Pancreas (tissue), 10 donors: ENCODE data around the gene PAM16. TPM values are rescaled to one million over a fixed set of nuclear protein-coding genes. Genes with fewer than 3 reads are reported as not detected.
A peak's percentile ranks its signal among the peaks of the same experiment; 100 is the strongest.

Source experiments
- ATAC-seq, 4 donors: fragments of 200-7000 bp; cut with Tn5 transposase; one replicate each; pipeline versions ENCODE4 v1.8.0 to v1.9.1; 2020; ENCODE audit warnings: mild to moderate bottlenecking in 4 of 4, moderate library complexity in 4 of 4
- DNase-seq, 6 donors: peaks; one replicate each; pipeline ENCODE4 v3.0.0-alpha.2; 2020
- FAIRE-seq: peaks from 2 replicates; lab custom pipeline; 2012; peaks lifted over from hg19 to GRCh38; lab: Jason Lieb, UNC
- H3K27ac ChIP-seq, 4 donors: fragments of 200-600 bp; sonication (generic); 1 replicate in 3 of 4; 2 replicates in 1 of 4; pipeline versions ENCODE4 v1.5.0 to v1.8.0; 2020
- H3K27me3 ChIP-seq, 4 donors: fragments of 200-600 bp; one replicate each; pipeline ENCODE4 v1.8.0; 2021
- H3K36me3 ChIP-seq, 3 donors: fragments of 200-600 bp; sonication (generic) in 1 of 3; one replicate each; pipeline versions ENCODE4 v1.5.0 to v1.8.0; 2020 to 2021
- H3K4me1 ChIP-seq, 3 donors: fragments of 200-600 bp; one replicate each; pipeline ENCODE4 v1.8.0; 2021
- H3K4me3 ChIP-seq, 4 donors: fragments of 200-600 bp; sonication (generic) in 2 of 4; one replicate each; pipeline versions ENCODE4 v1.5.0 to v1.8.0; 2020 to 2021
- H3K9me3 ChIP-seq, 4 donors: fragments of 200-600 bp; one replicate each; pipeline ENCODE4 v1.8.0; 2021
- WGBS, 2 donors: extraction: QIAGEN DNeasy Blood & Tissue Kit; methylation state at CpG; one replicate each; pipeline ENCODE4 v1.1.7; 2013; 5-methylcytosine and 5-hydroxymethylcytosine counted together
- intact Hi-C, 3 donors: fragments of 100-400 bp; cut with DNase I; formaldehyde crosslinking; loops; one replicate each; pipeline versions ENCODE4 v1.11.1 to v1.14.2; 2022
- polyA plus RNA-seq, 2 donors: library from polyadenylated mRNA; stranded (reverse); fragments of 200-250 nt; gene quantifications; one replicate each; pipeline ENCODE4 v1.2.3, GENCODE V29; 2013
- total RNA-seq, 6 donors: library from RNA; stranded (reverse); fragmentation: NEBNext Ultra II Directional in 4 of 6; extraction: Animal tissue kit (Norgen Biotek cat#: 25700) in 4 of 6; gene quantifications; one replicate each; pipeline versions ENCODE4 v1.2.1 to v1.2.4, GENCODE V29; 2021 to 2023
- TF ChIP-seq, protein P1 (sequence below), 4 donors: fragments of 200-600 bp; sonication (generic) in 3 of 4; IDR thresholded peaks; one replicate each; pipeline versions ENCODE4 v1.5.0 to v1.8.0; 2021; ENCODE audit warnings: antibody characterized with exemption in 4 of 4
- donor health status: healthy with polysubstance abuse.
- donor health status: DM: no; HTN: no; CAD: no; lungs with moderate emphysema.
- donor health status: DM: no; HTN: no; CAD: no.
- donor health status: control.
- donor health status: control.
- donor health status: Bipolar disorder and iron deficiency.
- donor health status: DM: yes; HTN: yes; CAD: no.
- donor health status: DM: no; HTN: no; CAD: no.
- donor health status: DM: no; HTN: no; CAD: no.
- donor health status: DM: yes; HTN: yes; CAD: no.

PAM16 gene
- total and polyA plus RNA-seq, 8 donors, result 12.2 to 106 (median 27.2) TPM

DNA sequence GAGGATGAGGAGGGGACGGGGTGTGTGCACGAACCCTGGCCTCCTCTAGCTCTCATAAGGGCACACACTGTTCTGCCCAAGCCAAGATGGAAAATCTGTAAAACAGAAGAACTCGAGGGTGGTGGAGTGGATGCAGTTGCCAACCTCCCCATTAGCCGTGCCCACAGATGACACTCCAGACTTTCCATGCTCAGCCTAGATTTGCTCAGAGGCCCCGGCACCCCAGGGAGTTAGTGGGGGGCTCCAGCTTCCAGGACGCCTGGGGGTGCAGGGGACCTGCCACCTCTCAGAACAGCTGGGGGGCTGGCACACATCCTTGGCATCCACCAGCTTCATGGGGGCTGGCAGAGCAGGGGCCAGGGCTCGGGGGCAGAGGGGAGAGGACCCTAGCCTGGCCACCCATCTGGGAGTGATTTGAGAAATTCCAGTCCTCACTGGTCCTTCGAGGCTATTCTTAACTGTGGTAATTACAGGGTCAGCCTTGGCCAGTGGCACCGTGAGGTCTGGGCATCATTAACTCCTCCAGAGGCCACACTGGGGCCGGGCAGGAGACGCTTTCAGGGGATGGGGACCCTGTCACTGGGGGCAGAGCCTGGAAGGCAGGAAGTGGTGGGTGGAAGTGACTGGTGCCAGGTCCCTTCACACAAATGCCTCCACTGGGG is 34.8 kb upstream of the PAM16 start:
- TF ChIP-seq, protein P1, sequence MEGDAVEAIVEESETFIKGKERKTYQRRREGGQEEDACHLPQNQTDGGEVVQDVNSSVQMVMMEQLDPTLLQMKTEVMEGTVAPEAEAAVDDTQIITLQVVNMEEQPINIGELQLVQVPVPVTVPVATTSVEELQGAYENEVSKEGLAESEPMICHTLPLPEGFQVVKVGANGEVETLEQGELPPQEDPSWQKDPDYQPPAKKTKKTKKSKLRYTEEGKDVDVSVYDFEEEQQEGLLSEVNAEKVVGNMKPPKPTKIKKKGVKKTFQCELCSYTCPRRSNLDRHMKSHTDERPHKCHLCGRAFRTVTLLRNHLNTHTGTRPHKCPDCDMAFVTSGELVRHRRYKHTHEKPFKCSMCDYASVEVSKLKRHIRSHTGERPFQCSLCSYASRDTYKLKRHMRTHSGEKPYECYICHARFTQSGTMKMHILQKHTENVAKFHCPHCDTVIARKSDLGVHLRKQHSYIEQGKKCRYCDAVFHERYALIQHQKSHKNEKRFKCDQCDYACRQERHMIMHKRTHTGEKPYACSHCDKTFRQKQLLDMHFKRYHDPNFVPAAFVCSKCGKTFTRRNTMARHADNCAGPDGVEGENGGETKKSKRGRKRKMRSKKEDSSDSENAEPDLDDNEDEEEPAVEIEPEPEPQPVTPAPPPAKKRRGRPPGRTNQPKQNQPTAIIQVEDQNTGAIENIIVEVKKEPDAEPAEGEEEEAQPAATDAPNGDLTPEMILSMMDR (IDR thresholded peaks at IDR 0.05), result no peak
- DNase-seq (peak in 2 of 6 donors; percentile 33 to 62), FAIRE-seq (no peak), ATAC-seq (no peak)
- WGBS, 2 donors, result 75 to 79% methylated on average over 11 of the region's 11 CpGs
- Histone ChIP-seq H3K36me3 (peaks cover 0 to 20% (median 0%) of the 10 kb centered on the region in 3 donors), H3K27ac (no peak overlapping the region), H3K9me3 (no peaks in the 10 kb centered on the region), H3K4me1 (no peaks in the 10 kb centered on the region), H3K27me3 (no peaks in the 10 kb centered on the region), H3K4me3 (no peak overlapping the region)
- intact Hi-C loops, result no loop called here

DNA sequence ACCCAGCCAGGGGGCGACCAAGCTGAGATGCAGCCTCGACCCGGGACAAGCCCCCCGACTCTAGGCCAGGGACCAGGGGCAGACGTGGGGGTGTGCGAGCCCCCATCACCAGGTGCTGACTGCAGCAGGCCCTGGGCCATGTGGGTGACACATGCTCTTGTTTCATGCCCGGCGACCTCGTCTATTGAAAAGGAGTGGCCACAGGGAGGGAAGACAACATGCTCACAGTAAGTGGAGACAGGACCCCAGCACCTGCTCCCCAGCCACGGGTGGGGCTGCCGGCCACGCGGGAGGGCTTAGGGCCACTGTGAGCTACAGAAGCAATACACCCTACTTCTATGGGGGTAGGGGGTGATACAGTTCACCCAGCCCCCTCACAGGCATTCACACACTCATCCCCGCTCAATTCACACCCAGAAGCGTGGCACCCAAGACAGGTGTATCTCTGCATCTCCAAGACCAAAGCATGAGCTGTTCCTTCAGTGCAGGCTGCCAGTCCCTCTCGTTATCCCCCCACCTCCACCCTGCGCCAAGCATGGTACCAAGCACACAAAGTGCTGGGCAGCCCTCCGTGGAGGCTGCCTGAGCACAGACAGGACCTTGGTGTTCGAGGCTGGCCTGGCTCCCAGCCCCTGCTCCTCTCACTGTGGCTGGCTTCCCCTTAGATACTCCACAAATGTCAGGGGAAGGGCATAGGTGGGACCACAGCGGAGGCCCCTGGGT is 34.1 kb upstream of the PAM16 start:
- H3K36me3 ChIP-seq, result peaks cover 0 to 20% (median 0%) of the 10 kb centered on the region in 3 donors
- no peak overlapping the region for H3K4me3 ChIP-seq
- no peak for FAIRE-seq
- intact Hi-C loops, result no loop called here
- TF ChIP-seq, protein P1 (IDR thresholded peaks at IDR 0.05), result no peak
- H3K27me3 ChIP-seq, result no peaks in the 10 kb centered on the region
- ATAC-seq, result no peak
- H3K27ac ChIP-seq, result no peak overlapping the region
- H3K9me3 ChIP-seq, result no peaks in the 10 kb centered on the region
- H3K4me1 ChIP-seq, result no peaks in the 10 kb centered on the region
- WGBS, 2 donors, result 83% methylated on average over 20 of the region's 20 CpGs
- DNase-seq, result peak in 2 of 6 donors; percentile 26 to 65

DNA sequence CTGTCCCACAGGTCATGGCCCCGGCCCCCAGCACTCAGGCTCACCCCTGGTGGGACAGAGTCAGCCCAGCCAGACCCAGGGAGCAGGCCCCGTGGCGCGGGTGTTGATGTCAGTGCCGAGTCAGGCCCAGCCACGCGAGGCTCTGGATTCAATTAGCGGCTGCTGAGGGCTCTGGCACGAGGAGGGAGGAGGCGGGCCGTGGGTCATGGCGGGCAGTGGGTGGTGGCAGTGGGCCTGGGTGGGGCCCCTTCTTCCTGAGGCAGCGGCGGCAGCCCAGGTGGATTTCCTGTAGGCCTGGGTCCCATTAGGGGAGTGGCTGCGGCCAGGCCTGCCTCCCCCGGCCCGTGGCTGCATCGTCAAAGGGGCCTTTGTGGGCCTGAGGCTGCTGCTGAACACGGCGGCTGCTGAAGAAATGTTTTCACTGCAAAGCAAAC is 33.4 kb upstream of the PAM16 start:
- Histone ChIP-seq H3K4me1 (no peaks in the 10 kb centered on the region), H3K9me3 (no peaks in the 10 kb centered on the region), H3K4me3 (no peak overlapping the region), H3K27me3 (no peaks in the 10 kb centered on the region), H3K27ac (no peak overlapping the region), H3K36me3 (peaks cover 0 to 20% (median 0%) of the 10 kb centered on the region in 3 donors)
- 83 to 84% methylated on average over 20 of the region's 20 CpGs for WGBS, 2 donors
- no peak for FAIRE-seq
- peak in 2 of 6 donors; percentile 45 to 77 for DNase-seq
- intact Hi-C loops, result no loop called here
- ATAC-seq, result no peak
- TF ChIP-seq, protein P1 (IDR thresholded peaks at IDR 0.05), result no peak

DNA sequence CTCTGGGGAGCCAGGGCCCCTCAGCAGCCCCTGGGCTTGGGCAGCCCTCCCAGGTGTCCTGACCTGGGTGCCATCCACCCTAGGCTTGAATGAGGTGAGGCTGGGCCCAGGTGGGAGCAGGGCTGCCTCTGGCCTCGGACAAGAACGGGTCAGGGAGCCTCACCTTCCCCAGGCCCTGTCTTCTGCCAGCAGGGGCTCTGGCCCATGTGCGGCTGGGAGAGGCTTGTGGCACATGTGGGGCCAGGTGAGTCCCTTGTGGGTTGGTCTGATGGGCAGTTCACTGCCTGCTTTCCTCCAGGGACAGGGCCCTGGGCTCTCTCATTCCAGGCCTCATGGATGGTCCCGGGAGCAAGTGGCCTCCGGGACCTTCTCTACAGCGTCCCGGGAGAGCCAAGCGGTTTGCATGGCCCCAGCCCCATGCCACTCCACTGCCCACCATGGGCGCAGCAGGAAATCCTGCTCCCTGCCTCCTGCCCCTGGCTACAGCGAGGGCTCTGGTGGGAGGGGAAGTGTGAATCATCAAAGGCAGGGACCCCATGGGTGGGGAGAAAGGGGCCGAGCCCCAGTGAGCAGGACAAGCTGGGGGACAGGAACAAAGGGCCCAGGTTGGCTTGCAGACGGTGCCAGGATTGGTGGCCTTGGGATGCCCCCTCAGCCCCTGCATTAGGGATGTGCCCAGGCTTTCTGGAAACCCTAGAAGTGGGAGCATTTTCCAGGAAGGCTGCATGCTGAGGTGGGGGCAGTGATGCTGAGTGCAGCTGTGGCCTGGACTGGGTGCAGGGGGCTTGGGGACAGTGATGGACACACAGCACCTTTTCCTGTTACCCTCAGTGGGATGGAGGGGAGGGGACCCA is 32.7 kb upstream of the PAM16 start:
- WGBS, 2 donors, result 93 to 94% methylated on average over 12 of the region's 12 CpGs
- no peak for FAIRE-seq
- intact Hi-C loops, result no loop called here
- no peak for ATAC-seq
- no peak overlapping the region for H3K4me3 ChIP-seq
- DNase-seq, result peak in 2 of 6 donors; percentile 27 to 67
- no peaks in the 10 kb centered on the region for H3K9me3 ChIP-seq
- TF ChIP-seq, protein P1 (IDR thresholded peaks at IDR 0.05), result no peak
- H3K27ac ChIP-seq, result no peak overlapping the region
- H3K27me3 ChIP-seq, result no peaks in the 10 kb centered on the region
- H3K36me3 ChIP-seq, result peaks cover 0 to 20% (median 0%) of the 10 kb centered on the region in 3 donors
- H3K4me1 ChIP-seq, result no peaks in the 10 kb centered on the region
